Prostate gland (tissue), 2 donors: ENCODE measurements around the gene HOXB5. TPM values are rescaled to one million over a fixed set of nuclear protein-coding genes. Genes with fewer than 3 reads are reported as not detected.

Experiments used
- DNase-seq: peaks from one replicate; pipeline ENCODE4 v3.0.0-alpha.2; 2019; ENCODE audit warnings: low spot score
- H3K27ac ChIP-seq, 2 donors: fragments of 200-600 bp; sonication (generic); 2 replicates each; pipeline ENCODE4 v1.5.1; 2017 to 2019
- H3K27me3 ChIP-seq: fragments of 200-600 bp; sonication (generic); replicated peaks from 2 replicates; pipeline ENCODE4 v1.5.1; 2019; ENCODE audit not compliant: insufficient read depth
- H3K36me3 ChIP-seq, 2 donors: fragments of 200-600 bp; sonication (generic); 1 replicate in 1 of 2; 2 replicates in 1 of 2; pipeline versions ENCODE4 v1.5.1 to v1.8.1; 2017 to 2019
- H3K4me1 ChIP-seq: fragments of 200-600 bp; sonication (generic); replicated peaks from 2 replicates; pipeline ENCODE4 v1.5.1; 2019
- H3K4me3 ChIP-seq, 2 donors: fragments of 200-600 bp; sonication (generic); 2 replicates each; pipeline ENCODE4 v1.5.1; 2017 to 2019
- H3K9me3 ChIP-seq: fragments of 200-600 bp; sonication (generic); 2 replicates; pipeline ENCODE4 v1.5.1; 2017
- POLR2A ChIP-seq: fragments of 450-650 bp; IDR thresholded peaks from one replicate; pipeline ENCODE4 v1.6.1; 2016; ENCODE audit warnings: antibody characterized with exemption, mild to moderate bottlenecking
- POLR2AphosphoS5 ChIP-seq: sonication (generic); formaldehyde crosslinking; IDR thresholded peaks from one replicate; pipeline ENCODE4 v1.6.1; 2017; ENCODE audit warnings: antibody characterized with exemption
- WGBS: methylation state at CpG from one replicate; pipeline ENCODE4 v1.1.5; 2018; 5-methylcytosine and 5-hydroxymethylcytosine counted together
- intact Hi-C: fragments of 100-400 bp; cut with DNase I; formaldehyde crosslinking; loops from one replicate; pipeline ENCODE4 v1.14.2; 2022
- total RNA-seq, 2 donors: library from RNA; depleted of rRNA; stranded (reverse); fragments of >200 nt; gene quantifications; one replicate each; pipeline ENCODE4 v1.1.0, GENCODE V29; 2016
- TF ChIP-seq, protein P1 (sequence below), 4 experiments: fragments of 200-600 bp in 2 of 4; fragments of 450-650 bp in 2 of 4; sonication (generic) in 2 of 4; IDR thresholded peaks; 1 replicate in 3 of 4; 2 replicates in 1 of 4; pipeline ENCODE4 v1.5.1; 2016 to 2019; ENCODE audit warnings: antibody characterized with exemption in 4 of 4, mild to moderate bottlenecking in 2 of 4, moderate library complexity in 2 of 4

HOXB5 gene
- total RNA-seq, 2 donors from 2014 or later = 0.36 to 1.1 TPM

DNA sequence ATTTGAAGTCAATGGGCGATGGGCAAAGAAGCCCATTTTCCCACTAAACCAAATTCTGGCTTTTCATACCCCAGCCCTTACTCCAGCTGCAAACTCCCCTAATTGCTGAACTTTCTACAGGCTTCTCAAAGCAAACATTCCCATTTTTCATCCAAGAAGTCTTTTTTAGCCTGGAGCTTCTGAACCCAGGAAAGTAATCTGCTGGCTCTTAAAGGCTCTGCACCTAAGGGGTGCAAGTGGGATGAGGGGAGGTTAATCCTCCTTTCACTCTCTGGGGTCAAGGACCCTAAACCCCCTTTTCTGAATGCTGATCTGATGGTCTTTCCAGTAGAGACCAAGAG, 14.9 kb upstream of the HOXB5 start:
- TF ChIP-seq, protein P1, sequence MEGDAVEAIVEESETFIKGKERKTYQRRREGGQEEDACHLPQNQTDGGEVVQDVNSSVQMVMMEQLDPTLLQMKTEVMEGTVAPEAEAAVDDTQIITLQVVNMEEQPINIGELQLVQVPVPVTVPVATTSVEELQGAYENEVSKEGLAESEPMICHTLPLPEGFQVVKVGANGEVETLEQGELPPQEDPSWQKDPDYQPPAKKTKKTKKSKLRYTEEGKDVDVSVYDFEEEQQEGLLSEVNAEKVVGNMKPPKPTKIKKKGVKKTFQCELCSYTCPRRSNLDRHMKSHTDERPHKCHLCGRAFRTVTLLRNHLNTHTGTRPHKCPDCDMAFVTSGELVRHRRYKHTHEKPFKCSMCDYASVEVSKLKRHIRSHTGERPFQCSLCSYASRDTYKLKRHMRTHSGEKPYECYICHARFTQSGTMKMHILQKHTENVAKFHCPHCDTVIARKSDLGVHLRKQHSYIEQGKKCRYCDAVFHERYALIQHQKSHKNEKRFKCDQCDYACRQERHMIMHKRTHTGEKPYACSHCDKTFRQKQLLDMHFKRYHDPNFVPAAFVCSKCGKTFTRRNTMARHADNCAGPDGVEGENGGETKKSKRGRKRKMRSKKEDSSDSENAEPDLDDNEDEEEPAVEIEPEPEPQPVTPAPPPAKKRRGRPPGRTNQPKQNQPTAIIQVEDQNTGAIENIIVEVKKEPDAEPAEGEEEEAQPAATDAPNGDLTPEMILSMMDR (IDR thresholded peaks at IDR 0.05) = no peak
- TF ChIP-seq POLR2AphosphoS5 (no peak), POLR2A (no peak)
- no peak overlapping the region for H3K27ac ChIP-seq
- H3K9me3 ChIP-seq = no peaks in the 10 kb centered on the region
- 100% methylated on average over 1 of the region's 1 CpG for WGBS
- DNase-seq = no peak
- peaks cover 3% of the 10 kb centered on the region for H3K4me1 ChIP-seq
- H3K27me3 ChIP-seq = peaks cover 55% of the 10 kb centered on the region
- no peak overlapping the region for H3K4me3 ChIP-seq
- no peaks in the 10 kb centered on the region for H3K36me3 ChIP-seq
- intact Hi-C loops = no loop called here

DNA sequence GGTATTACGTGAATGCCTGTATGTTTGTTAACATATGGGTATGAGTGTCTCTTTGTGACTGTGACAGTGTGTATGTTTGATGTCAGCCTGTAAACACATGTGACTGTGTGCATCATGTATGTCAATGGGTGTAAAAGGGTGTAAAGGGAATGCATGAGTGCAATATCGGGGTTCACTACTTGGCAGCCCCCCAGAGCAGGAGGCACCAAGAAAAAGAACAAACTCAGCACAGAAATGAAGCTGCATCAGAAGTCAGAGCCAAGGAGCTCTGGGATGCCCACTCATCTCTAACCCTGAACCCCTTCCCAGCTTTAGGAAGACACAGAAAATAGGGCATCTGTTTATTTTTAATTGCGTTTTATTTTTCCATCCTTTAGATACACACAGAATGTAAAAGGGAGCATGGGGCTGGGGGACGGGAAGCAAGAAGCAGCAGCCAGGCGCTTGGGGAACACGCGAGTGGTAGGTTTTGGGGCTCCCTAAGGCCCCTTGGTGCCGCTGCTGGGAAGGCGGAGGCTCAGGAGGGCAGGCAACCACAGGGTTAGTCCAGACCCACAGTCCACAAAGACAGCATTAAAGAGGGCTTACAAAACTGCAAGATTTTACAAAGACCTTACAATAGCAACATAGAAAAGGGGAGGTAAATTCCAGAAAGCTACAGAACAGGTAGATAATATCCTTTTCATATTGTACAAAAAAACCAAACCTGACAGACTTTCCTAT, 13.5 kb upstream of the HOXB5 start:
- Histone ChIP-seq H3K4me1 (peaks cover 3% of the 10 kb centered on the region), H3K27me3 (peaks cover 60% of the 10 kb centered on the region)
- WGBS = 77% methylated on average over 9 of the region's 9 CpGs

DNA sequence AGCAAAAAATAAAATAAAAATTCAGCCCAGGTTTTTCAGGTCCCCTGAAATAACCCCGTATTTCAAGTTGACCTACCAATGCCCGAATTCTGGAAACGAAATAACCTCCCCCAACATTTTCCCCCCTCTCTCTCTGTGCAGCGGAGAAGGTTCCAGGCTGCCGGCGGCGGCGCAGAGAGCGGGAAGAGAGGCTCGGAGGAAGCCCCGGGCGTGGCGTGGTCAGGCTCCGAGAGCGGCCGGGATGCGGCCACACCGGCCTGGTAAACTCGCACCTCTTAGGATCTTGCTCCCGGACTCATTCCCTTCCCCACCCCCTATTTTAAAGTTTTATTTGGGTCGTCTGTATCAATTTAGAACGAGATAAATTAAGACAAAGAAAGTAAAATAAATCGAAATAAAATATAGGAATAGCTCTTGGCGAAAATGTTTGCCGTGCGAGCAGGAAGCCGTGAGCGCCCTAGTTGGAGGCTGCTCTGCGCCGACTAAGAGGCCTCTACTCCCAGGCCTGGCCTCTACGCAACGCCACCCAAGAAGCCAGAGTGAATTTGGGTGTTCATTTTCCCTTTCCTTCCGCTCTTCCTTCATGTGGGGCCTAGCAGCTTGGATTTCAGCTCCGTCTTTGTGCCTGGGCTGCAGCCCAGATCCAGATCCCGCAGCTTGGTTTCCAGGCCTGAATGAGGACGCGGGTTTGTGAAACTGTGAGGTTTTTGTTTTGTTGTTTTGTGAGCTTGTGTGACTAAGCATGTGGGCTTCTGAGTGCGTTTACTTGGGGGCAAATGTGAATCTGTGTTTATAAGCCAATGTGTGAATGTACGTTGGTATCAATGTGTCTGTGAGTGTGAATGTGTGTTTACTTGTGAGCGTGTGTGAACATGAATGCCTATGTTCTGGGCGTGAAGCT, 12.7 kb upstream of the HOXB5 start:
- Histone ChIP-seq H3K4me1 (peaks cover 3% of the 10 kb centered on the region), H3K27ac (no peak overlapping the region), H3K36me3 (no peaks in the 10 kb centered on the region), H3K27me3 (peaks cover 61% of the 10 kb centered on the region), H3K9me3 (no peaks in the 10 kb centered on the region), H3K4me3 (no peak overlapping the region)
- DNase-seq = no peak
- no peak for TF ChIP-seq POLR2A
- TF ChIP-seq POLR2AphosphoS5 = no peak
- TF ChIP-seq, protein P1 (IDR thresholded peaks at IDR 0.05) = no peak
- intact Hi-C loops = no loop called here
- WGBS = 65% methylated on average over 41 of the region's 41 CpGs

More for the DNA sequence above, 13.5 kb upstream of the HOXB5 start:
- no peak for TF ChIP-seq POLR2AphosphoS5
- no peak for TF ChIP-seq POLR2A
- TF ChIP-seq, protein P1 (IDR thresholded peaks at IDR 0.05) = no peak
- Histone ChIP-seq H3K4me3 (no peak overlapping the region), H3K27ac (no peak overlapping the region), H3K9me3 (no peaks in the 10 kb centered on the region), H3K36me3 (no peaks in the 10 kb centered on the region)
- DNase-seq = no peak
- intact Hi-C loops = no loop called here

DNA sequence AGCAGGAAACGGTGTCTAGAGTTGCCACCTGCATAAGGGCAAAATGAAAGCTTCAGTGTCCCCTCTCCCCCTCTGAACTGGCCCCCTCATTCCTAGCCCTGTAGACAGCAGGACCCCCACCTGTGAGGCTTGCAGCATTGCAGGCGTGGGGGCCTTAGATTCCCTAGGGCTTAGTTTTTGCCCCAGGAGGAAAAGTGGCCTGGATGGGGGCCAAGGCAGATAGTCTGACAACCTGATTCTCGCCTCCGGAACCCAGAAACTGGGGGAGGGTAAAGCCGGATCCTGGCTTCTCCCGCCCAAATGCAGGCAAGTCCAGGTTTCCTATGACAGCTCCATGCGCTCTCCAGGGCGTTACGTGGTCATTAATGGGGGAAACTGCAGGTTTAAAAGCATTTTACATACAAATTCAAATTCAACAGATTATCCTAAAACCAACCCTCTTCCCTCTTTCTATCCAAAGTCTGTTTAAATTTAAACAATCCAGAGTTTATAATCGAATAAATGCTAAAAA, 11.9 kb upstream of the HOXB5 start:
- H3K9me3 ChIP-seq = no peaks in the 10 kb centered on the region
- 44% methylated on average over 10 of the region's 10 CpGs for WGBS
- TF ChIP-seq, protein P1 (IDR thresholded peaks at IDR 0.05) = no peak
- TF ChIP-seq POLR2A = no peak
- intact Hi-C loops = no loop called here
- no peak overlapping the region for H3K27ac ChIP-seq
- no peak for DNase-seq
- H3K27me3 ChIP-seq = peaks cover 62% of the 10 kb centered on the region
- peaks cover 3% of the 10 kb centered on the region for H3K4me1 ChIP-seq
- no peak overlapping the region for H3K4me3 ChIP-seq
- no peaks in the 10 kb centered on the region for H3K36me3 ChIP-seq
